Astrocyte (in vitro differentiated cells and primary cell): ENCODE measurements around the gene GSTM2. TPM values are rescaled to one million over a fixed set of nuclear protein-coding genes. Genes with fewer than 3 reads are reported as not detected.
"Not testable (repeated sequence)": the region's sequence is repeated elsewhere in the genome, so short reads cannot be mapped to it uniquely, and the experiment has no call there.

ENCODE experiments used
- DNase-seq: peaks from one replicate; pipeline ENCODE4 v3.0.0-alpha.2; 2010; ENCODE audit warnings: low read depth
- FAIRE-seq: peaks from 2 replicates; lab custom pipeline; 2011; peaks lifted over from hg19 to GRCh38; lab: Jason Lieb, UNC
- H2AFZ ChIP-seq: 2 replicates; pipeline ENCODE4 v1.6.0; 2012; ENCODE audit warnings: low read depth, low read length, inconsistent platforms
- H3K27ac ChIP-seq: 2 replicates; pipeline ENCODE4 v1.5.1; 2011; ENCODE audit warnings: low read depth, low read length, inconsistent platforms
- H3K27me3 ChIP-seq: 2 replicates; pipeline ENCODE4 v1.6.0; 2011; ENCODE audit warnings: low read length, inconsistent platforms; ENCODE audit not compliant: insufficient read depth
- H3K36me3 ChIP-seq: 2 replicates; pipeline ENCODE4 v1.5.1; 2011; ENCODE audit warnings: low read length, inconsistent platforms; ENCODE audit not compliant: insufficient read depth
- H3K4me1 ChIP-seq: 2 replicates; pipeline ENCODE4 v1.5.1; 2011; ENCODE audit warnings: low read length, inconsistent platforms; ENCODE audit not compliant: insufficient read depth
- H3K4me2 ChIP-seq: 2 replicates; pipeline ENCODE4 v1.6.0; 2012; ENCODE audit warnings: low read length, inconsistent platforms
- H3K4me3 ChIP-seq: 2 replicates; pipeline ENCODE4 v1.5.1; 2011; ENCODE audit warnings: low read depth, mild to moderate bottlenecking, low read length, inconsistent platforms; ENCODE audit not compliant: insufficient read depth
- H3K79me2 ChIP-seq: 2 replicates; pipeline ENCODE4 v1.6.0; 2012; ENCODE audit warnings: mild to moderate bottlenecking, low read length, inconsistent platforms; ENCODE audit not compliant: insufficient read depth
- H3K9ac ChIP-seq: 2 replicates; pipeline ENCODE4 v1.6.0; 2012; ENCODE audit warnings: mild to moderate bottlenecking, low read length, inconsistent platforms
- H3K9me3 ChIP-seq: 2 replicates; pipeline ENCODE4 v1.5.1; 2012; ENCODE audit warnings: low read depth, mild to moderate bottlenecking, low read length, inconsistent platforms; ENCODE audit not compliant: insufficient read depth
- H4K20me1 ChIP-seq: 2 replicates; pipeline ENCODE4 v1.6.0; 2012; ENCODE audit warnings: low read length, inconsistent platforms; ENCODE audit not compliant: insufficient read depth
- H3K27ac Mint-ChIP-seq: one replicate; pipeline ENCODE4 v1.8.0; 2021; ENCODE audit warnings: mild to moderate bottlenecking, mixed read lengths; ENCODE audit not compliant: unreplicated experiment
- H3K27me3 Mint-ChIP-seq: one replicate; pipeline ENCODE4 v1.8.0; 2021; ENCODE audit warnings: low read depth, mixed read lengths; ENCODE audit not compliant: unreplicated experiment
- H3K36me3 Mint-ChIP-seq: one replicate; pipeline ENCODE4 v1.8.0; 2021; ENCODE audit warnings: low read depth, mixed read lengths; ENCODE audit not compliant: unreplicated experiment
- H3K4me1 Mint-ChIP-seq: one replicate; pipeline ENCODE4 v1.8.0; 2021; ENCODE audit warnings: low read depth, mixed read lengths; ENCODE audit not compliant: unreplicated experiment
- H3K4me3 Mint-ChIP-seq: one replicate; pipeline ENCODE4 v1.8.0; 2021; ENCODE audit warnings: mild to moderate bottlenecking, moderate library complexity, mixed read lengths; ENCODE audit not compliant: unreplicated experiment
- H3K9me3 Mint-ChIP-seq: one replicate; pipeline ENCODE4 v1.8.0; 2021; ENCODE audit warnings: mild to moderate bottlenecking, mixed read lengths; ENCODE audit not compliant: unreplicated experiment
- CTCF ChIP-seq: IDR thresholded peaks from 2 replicates; pipeline ENCODE4 v1.5.1; 2011; ENCODE audit warnings: low read depth, mild to moderate bottlenecking, inconsistent platforms, low read length, moderate library complexity; ENCODE audit not compliant: insufficient read depth
- EZH2 ChIP-seq: IDR thresholded peaks from 2 replicates; pipeline ENCODE4 v1.6.1; 2012; ENCODE audit warnings: mild to moderate bottlenecking, low read length, inconsistent platforms; ENCODE audit not compliant: insufficient read depth
- total RNA-seq: library from RNA; stranded (reverse); gene quantifications from 2 replicates; pipeline ENCODE4 v1.2.1, GENCODE V29; 2021

The GSTM2 gene
- total RNA-seq, 1 donor from 2014 or later, result 13.4 TPM

- Histone ChIP-seq H3K4me3 (no peak overlapping the region), H3K79me2 (no peaks in the 10 kb centered on the region), H3K9me3 (no peaks in the 10 kb centered on the region), H3K4me2 (no peak overlapping the region), H3K27me3 (no peaks in the 10 kb centered on the region), H3K9ac (no peak overlapping the region), H3K4me1 (no peaks in the 10 kb centered on the region), H3K27ac (no peak overlapping the region), H2AFZ (no peak overlapping the region), H4K20me1 (no peaks in the 10 kb centered on the region), H3K36me3 (no peaks in the 10 kb centered on the region)
- TF ChIP-seq EZH2, result no peak
- no peak for TF ChIP-seq CTCF
- DNase-seq (no peak), FAIRE-seq (no peak)
- H3K27me3 Mint-ChIP-seq, result peaks cover 5% of the 10 kb centered on the region
- H3K36me3 Mint-ChIP-seq, result no peaks in the 10 kb centered on the region
- H3K9me3 Mint-ChIP-seq, result peaks cover 30% of the 10 kb centered on the region
- no peaks in the 10 kb centered on the region for H3K4me1 Mint-ChIP-seq
- H3K27ac Mint-ChIP-seq, result no peak overlapping the region
- no peak overlapping the region for H3K4me3 Mint-ChIP-seq
Measured at GRCh38 chr1:109705411-109705810, 37.6 kb downstream of the GSTM2 start.

GRCh38 chr1:109708949-109709348 lies 41.1 kb downstream of the GSTM2 start:
- FAIRE-seq, H3K4me1 ChIP-seq, H3K27ac ChIP-seq, H4K20me1 ChIP-seq, H3K4me3 Mint-ChIP-seq, H3K27ac Mint-ChIP-seq, H2AFZ ChIP-seq, H3K9me3 ChIP-seq, H3K36me3 Mint-ChIP-seq, DNase-seq, H3K36me3 ChIP-seq, H3K9ac ChIP-seq, H3K79me2 ChIP-seq, H3K4me3 ChIP-seq, H3K27me3 ChIP-seq, H3K4me1 Mint-ChIP-seq, H3K4me2 ChIP-seq: not testable (repeated sequence)
- Mint-ChIP-seq H3K27me3 (peaks cover 12% of the 10 kb centered on the region), H3K9me3 (peaks cover 27% of the 10 kb centered on the region)

- H3K9ac ChIP-seq, H3K36me3 ChIP-seq, H3K9me3 ChIP-seq, H3K4me1 Mint-ChIP-seq, FAIRE-seq, H4K20me1 ChIP-seq, H3K27ac ChIP-seq, H3K27me3 ChIP-seq, H2AFZ ChIP-seq, H3K79me2 ChIP-seq, H3K4me3 ChIP-seq, H3K4me1 ChIP-seq, H3K4me2 ChIP-seq, H3K36me3 Mint-ChIP-seq, DNase-seq, H3K4me3 Mint-ChIP-seq, H3K27ac Mint-ChIP-seq: not testable (repeated sequence)
- Mint-ChIP-seq H3K9me3 (peaks cover 19% of the 10 kb centered on the region), H3K27me3 (peaks cover 21% of the 10 kb centered on the region)
Measured at GRCh38 chr1:109709822-109710221, 42.0 kb downstream of the GSTM2 start.

GRCh38 chr1:109711593-109712320 lies 43.9 kb downstream of the GSTM2 start, which contains the start of gene GSTM5:
Gene GSTM5, plus strand, starts transcription at chr1:109712251. Its CDS starts 62 bp downstream, at chr1:109712313.
- not testable (repeated sequence) for H3K36me3 Mint-ChIP-seq, H3K4me3 Mint-ChIP-seq, H3K79me2 ChIP-seq, H3K27ac Mint-ChIP-seq, H3K27me3 ChIP-seq, H3K9me3 ChIP-seq, H3K4me1 Mint-ChIP-seq, H4K20me1 ChIP-seq, H3K27ac ChIP-seq, H3K4me3 ChIP-seq, FAIRE-seq, DNase-seq, H3K4me1 ChIP-seq, H3K36me3 ChIP-seq
- peaks cover 15% of the 10 kb centered on the region for H3K9me3 Mint-ChIP-seq
- Histone ChIP-seq H3K9ac (peak within 1 kb of the TSS; percentile 23), H3K4me2 (peak within 1 kb of the TSS; percentile 72), H2AFZ (peak within 1 kb of the TSS; percentile 69)
- H3K27me3 Mint-ChIP-seq, result peaks cover 39% of the 10 kb centered on the region
